ENCODE data around the gene LEMD3.

Gene LEMD3

GRCh38 chr12:65169320-65170208 lies at the start of gene LEMD3:
Gene LEMD3 (plus strand): TSS chr12:65169583. CDS start chr12:65169597, 14 bp downstream.
- peak; percentile 33 for DNase-seq

DNA sequence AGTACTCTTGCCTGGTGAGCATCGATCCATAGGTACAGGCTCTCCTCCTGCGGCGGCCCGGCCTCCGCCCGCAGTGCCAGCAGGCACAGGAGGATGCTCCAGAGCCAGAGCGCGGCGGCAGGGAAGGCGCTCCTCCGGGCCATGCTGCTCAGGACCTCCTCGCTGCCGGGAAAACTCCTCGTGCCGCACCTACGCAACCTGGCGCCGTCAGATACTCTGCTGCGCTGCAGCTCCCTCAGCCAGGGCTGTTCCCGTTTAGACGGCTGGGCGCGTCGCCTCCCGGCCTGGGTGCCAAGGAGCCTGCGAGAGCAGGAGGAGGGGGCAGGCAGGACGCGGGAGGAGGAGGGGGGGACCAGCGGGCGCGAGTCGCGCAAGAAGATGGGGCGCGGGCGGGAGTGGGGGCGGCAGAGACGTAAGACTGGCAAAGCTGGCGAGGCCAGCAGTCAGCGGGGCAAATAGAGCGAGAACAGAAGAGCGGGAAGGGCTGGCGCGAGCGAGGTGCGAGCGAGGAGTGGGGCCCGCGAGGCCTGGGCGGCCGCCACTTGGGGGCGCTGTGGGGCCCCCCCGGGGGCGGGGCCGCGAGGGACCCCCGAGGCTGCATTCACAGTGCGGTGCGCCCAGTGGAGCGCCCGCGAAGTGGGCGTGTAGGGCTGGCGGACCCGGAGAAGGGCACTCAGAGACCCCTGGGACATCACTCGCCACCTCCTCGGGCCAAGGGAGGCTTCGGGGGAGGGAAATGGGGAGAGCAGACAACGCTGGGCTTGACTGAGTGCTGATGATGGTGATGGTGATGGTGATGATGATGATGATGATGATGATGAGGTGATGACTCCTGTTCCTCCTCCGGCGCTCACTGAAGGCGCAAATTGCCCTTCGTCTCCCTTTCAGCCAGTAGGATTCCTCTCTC lies 48.1 kb upstream of the LEMD3 start, which contains the start of gene WIF1:
WIF1 (minus strand) TSS at position 257 of the 907 bp plus-strand sequence; CDS start at position 143, 114 bp downstream.
- DNase-seq: no peak

DNA sequence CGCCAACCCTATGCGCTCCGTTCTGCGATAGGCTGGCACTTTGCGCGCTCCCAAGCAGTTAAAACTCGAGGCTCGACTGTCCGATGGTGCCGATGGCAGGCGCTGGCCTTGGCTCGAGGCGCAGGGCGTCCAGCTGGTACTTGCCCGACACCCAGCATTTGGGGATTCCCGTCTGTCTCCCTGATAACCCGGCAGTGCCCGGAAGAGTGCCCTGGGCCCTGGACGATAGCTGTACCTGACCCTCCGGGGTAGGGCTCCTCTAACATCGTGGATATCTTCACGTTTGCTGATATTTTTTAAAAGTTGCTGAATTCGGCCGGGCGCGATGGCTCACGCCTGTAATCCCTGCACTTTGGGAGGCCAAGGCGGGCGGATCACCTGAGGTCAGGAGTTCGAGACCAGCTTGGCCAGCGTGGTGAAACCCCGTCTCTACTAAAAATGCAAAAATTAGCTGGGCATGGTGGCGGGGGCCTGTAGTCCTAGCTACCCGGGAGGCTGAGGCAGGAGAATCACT lies 47.4 kb upstream of the LEMD3 start:
- DNase-seq: no peak

DNA sequence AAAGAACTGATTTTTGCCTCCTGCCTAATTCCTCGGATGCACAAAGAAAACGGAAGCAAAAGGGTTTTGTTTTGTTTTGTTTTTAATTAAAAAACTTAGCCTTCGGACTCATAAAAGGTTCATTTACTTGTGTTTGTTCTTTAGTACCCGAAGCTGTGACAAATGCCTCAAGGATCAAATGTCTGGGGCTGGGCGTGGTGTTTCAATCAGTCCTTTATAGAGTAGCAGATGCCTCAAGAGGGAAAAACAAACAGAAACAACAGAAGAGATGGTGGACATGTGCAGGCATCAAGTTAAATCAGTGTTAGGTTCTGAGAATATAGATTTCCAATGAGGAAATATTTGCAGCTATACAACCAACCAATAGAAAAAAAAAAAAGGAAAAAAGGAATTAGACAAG lies 46.7 kb upstream of the LEMD3 start:
- no peak for DNase-seq

DNA sequence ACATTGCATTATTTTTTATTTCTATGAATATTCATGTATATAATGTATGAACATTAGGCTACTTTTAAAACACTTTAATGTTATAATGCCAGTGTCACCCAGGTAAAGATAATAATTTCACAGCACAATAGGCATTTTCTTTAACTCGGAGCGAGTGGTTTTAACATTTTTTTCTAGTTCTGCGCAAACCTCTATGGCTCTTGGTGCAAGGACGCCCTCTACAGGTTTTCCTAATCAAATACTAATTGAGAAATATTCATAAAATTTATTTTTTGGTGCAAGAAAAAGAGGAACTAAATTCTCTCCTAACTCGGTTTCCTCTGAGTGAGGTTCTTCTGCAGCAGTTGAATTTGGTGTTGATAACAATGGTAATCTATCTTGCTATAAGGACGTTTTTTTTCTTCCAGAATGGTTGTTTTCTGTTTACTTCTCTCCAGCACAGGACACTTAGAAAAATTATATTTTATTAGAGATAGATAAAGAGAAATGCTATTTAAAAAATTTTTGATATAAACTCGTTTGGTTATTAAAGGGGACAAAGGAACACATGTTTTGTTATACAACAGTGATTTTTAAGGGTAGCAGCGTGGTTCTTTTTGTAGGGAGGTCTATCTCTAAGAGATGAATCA lies 45.8 kb upstream of the LEMD3 start:
- no peak for DNase-seq

DNA sequence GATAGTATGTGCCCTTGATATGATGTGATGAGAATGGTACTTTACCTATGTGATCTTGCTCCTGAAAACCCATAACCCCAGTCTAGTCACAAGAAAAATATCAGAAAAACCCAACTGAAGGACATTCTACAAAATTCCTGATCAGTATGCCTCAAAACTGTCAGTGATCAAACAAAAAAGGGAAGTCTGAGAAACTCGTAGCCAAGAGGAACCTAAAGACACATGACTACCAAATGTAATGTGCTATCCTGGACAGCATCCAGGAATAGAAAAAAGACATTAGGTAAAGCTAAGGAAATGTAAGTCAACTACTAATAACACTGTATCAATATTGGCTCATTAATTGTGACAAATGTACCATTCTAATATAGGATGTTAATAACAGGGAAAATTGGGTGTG lies 44.1 kb upstream of the LEMD3 start:
- DNase-seq: no peak

GRCh38 chr12:65125975-65126374 lies 43.4 kb upstream of the LEMD3 start:
- DNase-seq: no peak

DNA sequence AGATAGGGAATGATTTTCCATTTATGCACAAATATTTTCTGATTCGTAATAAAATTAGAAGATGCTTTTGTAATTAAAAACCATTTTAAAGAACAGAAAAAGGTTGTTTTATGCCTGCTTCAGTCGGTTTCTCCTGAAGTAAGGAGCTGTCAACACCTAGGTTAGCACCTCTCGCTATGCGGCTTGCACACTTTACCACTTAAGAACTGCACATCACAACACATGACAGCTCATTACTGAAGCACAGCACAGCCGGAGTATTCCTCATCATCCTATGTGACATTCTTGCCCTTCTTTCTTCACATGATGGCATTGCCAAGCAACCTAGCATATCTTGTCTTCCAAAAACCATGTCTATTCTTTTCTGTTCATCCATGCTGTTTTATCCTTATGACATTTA lies 42.9 kb upstream of the LEMD3 start:
- DNase-seq: no peak

DNA sequence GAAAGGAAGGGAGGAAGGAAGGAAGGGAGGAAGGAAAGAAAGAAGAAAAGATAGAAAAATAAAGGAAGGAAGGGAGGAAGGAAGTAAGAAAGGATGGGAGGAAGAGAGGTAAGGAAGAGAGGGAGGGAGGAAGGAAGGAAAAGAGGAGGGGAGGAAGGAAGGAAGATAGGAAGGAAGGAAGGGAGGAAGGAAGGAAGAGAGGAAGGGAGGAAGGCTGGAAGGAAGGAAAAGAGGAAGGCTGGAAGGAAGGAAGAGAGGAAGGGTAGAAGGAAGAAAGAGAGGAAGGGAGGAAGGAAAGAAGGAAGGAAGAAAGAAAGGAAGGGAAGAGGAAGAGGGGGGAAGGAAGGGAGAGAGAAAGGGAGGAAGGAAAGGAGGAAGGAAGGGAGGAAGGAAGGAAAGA lies 35.5 kb upstream of the LEMD3 start:
- DNase-seq: no peak

DNA sequence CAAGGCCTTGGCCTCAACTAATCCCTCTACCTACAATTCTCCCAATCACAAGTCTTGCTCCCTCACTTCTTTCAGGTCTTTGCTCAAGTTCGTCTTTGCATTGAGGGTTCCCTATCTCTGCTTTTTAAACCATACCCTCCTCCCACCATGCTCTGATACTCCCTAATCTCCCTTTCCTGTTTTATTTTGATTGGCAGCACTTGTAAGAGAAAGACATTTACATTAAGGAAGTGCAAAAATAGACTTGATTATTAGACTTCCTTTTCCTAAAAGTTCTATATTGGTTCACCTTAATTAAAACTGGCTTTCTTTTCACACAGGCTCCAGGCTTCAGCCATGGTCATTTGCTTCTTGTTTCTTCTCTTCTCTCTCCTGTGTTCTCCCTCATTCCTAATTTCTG lies 30.0 kb upstream of the LEMD3 start:
- no peak for DNase-seq

DNA sequence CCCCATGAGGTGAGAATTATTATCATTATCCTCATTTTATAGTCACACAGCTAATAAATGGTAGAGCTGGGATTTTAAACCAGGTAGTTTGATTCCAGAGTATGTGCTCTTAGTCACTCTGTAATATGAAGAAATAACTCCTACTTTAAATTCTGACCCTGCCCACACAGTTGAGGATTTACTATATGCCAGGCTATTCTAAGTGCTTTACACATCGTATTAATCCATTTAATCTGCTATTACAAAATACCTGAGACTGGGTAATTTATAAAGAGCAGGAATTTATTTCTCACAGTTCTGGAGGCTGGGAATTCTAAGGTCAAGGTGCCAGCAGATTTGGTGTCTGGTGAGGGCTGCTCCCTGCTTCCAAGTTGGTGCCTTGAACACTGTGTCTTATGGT lies 28.6 kb upstream of the LEMD3 start:
- no peak for DNase-seq

DNA sequence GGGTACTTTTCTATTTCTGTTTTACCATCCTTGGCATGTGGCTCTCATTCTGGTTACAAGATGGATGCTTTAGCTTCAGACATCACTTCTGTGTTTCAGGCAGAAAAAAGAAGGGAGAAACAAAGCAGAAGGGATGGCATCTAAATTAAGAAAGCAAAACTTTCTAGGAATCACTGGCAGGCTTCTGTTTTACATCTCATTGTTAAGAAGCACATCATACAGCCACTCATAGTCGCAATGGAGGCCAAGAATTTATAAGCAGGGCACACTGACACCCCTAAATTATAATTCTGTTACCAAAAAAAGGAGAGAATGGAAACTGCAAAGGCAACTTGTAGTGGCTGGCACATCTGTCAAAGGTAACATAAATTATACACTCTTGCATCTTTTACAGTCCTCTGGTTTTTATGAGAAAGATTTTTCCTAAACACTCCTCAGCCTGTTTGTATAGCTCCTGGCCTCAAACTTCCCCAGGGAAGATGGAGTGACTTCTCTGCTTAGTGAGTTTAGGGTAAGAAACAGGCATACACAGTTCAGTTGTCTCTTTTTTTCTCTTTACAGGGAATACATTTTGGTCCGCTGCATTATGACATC lies 22.0 kb upstream of the LEMD3 start:
- DNase-seq: no peak

DNA sequence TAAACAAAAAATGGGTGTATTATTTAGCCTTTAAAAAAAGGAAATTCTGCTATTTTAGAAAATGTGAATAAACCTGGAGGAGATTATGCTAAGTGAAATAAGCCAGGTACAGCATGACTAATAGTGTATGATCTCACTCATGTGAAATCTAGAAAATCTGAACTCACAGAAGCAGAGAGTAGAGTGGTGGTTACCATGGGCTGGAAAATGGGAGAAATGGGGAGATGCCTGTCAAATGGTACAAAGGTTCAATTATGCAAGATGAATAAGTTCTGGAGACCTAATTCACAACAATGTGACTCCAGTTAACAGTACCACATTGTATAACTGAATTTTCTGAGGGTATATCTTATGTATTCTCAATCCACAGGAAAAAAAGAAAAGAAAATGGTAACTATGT lies 17.4 kb upstream of the LEMD3 start:
- DNase-seq: no peak

- no peak for DNase-seq
These were observed 16.8 kb upstream of the LEMD3 start for GRCh38 chr12:65152596-65152995.

DNA sequence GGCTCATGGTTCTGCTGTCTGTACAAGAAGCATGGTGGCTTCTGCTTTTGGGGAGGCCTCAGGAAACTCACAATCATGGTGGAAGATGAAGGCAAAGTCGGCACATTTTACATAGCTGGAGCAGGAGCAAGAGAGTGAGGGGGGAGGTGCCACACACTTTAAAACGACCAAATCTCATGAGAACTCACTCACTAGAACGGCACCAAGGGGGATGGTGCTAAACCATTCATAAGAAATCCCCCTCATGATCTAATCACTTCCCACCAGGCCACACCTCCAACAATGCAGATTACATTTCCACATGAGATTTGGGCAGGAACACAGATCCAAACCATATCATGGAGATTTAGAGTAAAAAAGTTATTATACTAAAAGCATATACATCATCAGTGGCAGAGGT lies 13.6 kb upstream of the LEMD3 start:
- no peak for DNase-seq

- DNase-seq: no peak
These were observed 13.0 kb upstream of the LEMD3 start for GRCh38 chr12:65156366-65156841.

DNA sequence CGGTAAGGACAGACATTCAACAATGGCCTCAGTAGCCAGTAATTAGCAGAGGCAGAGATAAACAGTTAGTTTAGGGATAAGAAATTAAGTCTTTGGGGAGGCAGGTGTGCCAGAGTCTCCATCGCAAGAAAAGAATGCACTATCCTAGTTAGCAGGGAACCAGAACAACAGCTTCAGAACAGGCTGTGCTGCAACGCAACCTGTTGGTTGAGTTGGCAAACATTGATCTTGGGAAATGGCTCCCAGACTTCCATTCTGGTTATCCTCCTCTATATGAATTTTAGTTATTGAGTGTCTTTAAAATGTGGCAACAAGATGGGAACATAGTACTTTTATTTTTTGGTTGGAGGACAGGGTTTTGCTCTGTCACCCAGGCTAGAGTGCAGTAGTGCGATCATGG lies 12.3 kb upstream of the LEMD3 start:
- DNase-seq: no peak

- no peak for DNase-seq
These were observed 6.8 kb upstream of the LEMD3 start for GRCh38 chr12:65162609-65163008.

DNA sequence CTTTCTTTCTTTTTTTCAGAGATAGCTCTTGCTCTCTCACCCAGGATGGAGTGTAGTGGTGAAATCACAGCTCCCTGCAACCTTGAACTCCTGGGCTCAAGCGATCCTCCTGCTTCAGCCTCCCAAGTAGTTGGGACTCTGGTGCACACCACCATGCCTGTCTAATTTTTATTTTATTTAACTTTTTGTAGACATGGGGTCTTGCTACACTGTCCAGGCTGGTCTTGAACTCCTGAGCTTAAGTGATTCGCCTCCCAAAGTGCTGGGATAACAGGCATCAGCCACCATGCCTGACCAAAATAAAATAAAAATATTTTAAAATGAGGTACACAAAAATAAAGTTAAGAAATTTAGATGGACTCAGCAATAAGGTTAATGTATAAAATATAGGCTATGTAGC lies 5.1 kb upstream of the LEMD3 start:
- no peak for DNase-seq

GRCh38 chr12:65164774-65165173 lies 4.6 kb upstream of the LEMD3 start:
- no peak for DNase-seq

GRCh38 chr12:65168681-65169319 lies 583 bp upstream of the LEMD3 start:
- no peak for DNase-seq

All from cortex of kidney (tissue), 1 donor.